Small intestine (tissue), 7 donors: ENCODE results near the gene NCOA3. TPM values are rescaled to one million over a fixed set of nuclear protein-coding genes. Genes with fewer than 3 reads are reported as not detected.
A peak's percentile ranks its signal among the peaks of the same experiment; 100 is the strongest.

Source experiments
- DNase-seq, 2 donors: peaks; one replicate each; pipeline versions ENCODE4 v3.0.0 to v3.0.0-alpha.2; 2013
- FAIRE-seq: peaks from 2 replicates; lab custom pipeline; 2012; peaks lifted over from hg19 to GRCh38; lab: Jason Lieb, UNC
- H3K27ac ChIP-seq, 3 donors: one replicate each; pipeline ENCODE4 v1.5.1; 2013; ENCODE audit warnings: low read length in 2 of 3, mild to moderate bottlenecking in 2 of 3, control low read depth in 1 of 3, inconsistent platforms in 1 of 3, low read depth in 1 of 3, moderate library complexity in 1 of 3
- H3K27me3 ChIP-seq, 3 donors: one replicate each; pipeline ENCODE4 v1.6.1; 2013; ENCODE audit warnings: low read length in 3 of 3, inconsistent platforms in 1 of 3; ENCODE audit not compliant: control insufficient read depth in 3 of 3, insufficient read depth in 3 of 3
- H3K36me3 ChIP-seq, 3 donors: one replicate each; pipeline ENCODE4 v1.6.1; 2013; ENCODE audit warnings: low read length in 3 of 3, inconsistent platforms in 1 of 3, low read depth in 1 of 3, mild to moderate bottlenecking in 1 of 3, moderate library complexity in 1 of 3; ENCODE audit not compliant: control insufficient read depth in 3 of 3, insufficient read depth in 2 of 3
- H3K4me1 ChIP-seq, 3 donors: one replicate each; pipeline ENCODE4 v1.6.1; 2013; ENCODE audit warnings: low read length in 2 of 3, inconsistent platforms in 1 of 3, low read depth in 1 of 3, mild to moderate bottlenecking in 1 of 3, moderate library complexity in 1 of 3; ENCODE audit not compliant: control insufficient read depth in 3 of 3, insufficient read depth in 2 of 3
- H3K4me3 ChIP-seq, 3 donors: one replicate each; pipeline ENCODE4 v1.5.1; 2013; ENCODE audit warnings: low read length in 3 of 3, control low read depth in 1 of 3, inconsistent platforms in 1 of 3, low read depth in 1 of 3, mild to moderate bottlenecking in 1 of 3, moderate library complexity in 1 of 3
- H3K9me3 ChIP-seq, 2 donors: one replicate each; pipeline ENCODE4 v1.6.1; 2013; ENCODE audit warnings: low read depth in 1 of 2, low read length in 1 of 2; ENCODE audit not compliant: control insufficient read depth in 2 of 2, insufficient read depth in 1 of 2
- WGBS, 3 donors: extraction: QIAGEN DNeasy Blood & Tissue Kit; methylation state at CpG; one replicate each; pipeline ENCODE4 v1.1.7; 2013; 5-methylcytosine and 5-hydroxymethylcytosine counted together
- polyA plus RNA-seq, 4 donors: library from polyadenylated mRNA; stranded (reverse) in 3 of 4; unstranded in 1 of 4; fragments of 200-250 nt in 3 of 4; fragments of 120-200 nt in 1 of 4; gene quantifications; one replicate each; pipeline versions ENCODE4 v1.2.1 to v1.2.3, GENCODE V29; 2013
- donor health status: healthy with polysubstance abuse.
- donor health status: control.
- donor health status: control.
- donor health status: Bipolar disorder and iron deficiency.
- donor health status: healthy.

NCOA3 gene
- polyA plus RNA-seq, 4 donors, result 3.4 to 14.9 (median 5.1) TPM

DNA sequence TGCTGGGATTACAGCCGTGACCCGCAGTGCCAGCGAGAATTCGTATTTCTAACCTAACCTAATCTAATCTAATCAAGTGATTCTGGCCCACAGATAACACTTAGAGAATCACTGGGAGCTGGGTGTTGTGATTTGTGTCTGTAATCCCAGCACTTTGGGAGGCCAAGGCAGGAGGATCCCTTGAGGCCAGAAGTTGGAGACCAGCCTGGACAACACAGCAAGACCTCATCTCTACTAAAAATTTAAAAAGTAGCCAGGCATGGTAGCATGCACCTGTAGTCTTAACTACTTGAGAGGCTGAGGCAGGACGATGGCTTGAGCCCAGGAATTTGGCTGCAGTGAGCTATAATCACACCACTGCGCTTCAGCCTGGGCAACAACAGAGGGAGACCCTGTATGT lies 21.4 kb upstream of the NCOA3 start:
- no peaks in the 10 kb centered on the region for H3K4me1 ChIP-seq
- DNase-seq (no peak), FAIRE-seq (no peak)
- no peaks in the 10 kb centered on the region for H3K27me3 ChIP-seq
- no peaks in the 10 kb centered on the region for H3K36me3 ChIP-seq
- WGBS, 3 donors, result 81 to 85% (median 83%) methylated on average over 6 of the region's 6 CpGs
- no peaks in the 10 kb centered on the region for H3K9me3 ChIP-seq
- H3K4me3 ChIP-seq, result no peak overlapping the region
- no peak overlapping the region for H3K27ac ChIP-seq

- no peaks in the 10 kb centered on the region for H3K9me3 ChIP-seq
- no peak overlapping the region for H3K4me3 ChIP-seq
- H3K36me3 ChIP-seq, result no peaks in the 10 kb centered on the region
- no peaks in the 10 kb centered on the region for H3K4me1 ChIP-seq
- FAIRE-seq (no peak), DNase-seq (no peak)
- H3K27ac ChIP-seq, result no peak overlapping the region
- no peaks in the 10 kb centered on the region for H3K27me3 ChIP-seq
Measured at GRCh38 chr20:47480705-47481104, 21.0 kb upstream of the NCOA3 start.

DNA sequence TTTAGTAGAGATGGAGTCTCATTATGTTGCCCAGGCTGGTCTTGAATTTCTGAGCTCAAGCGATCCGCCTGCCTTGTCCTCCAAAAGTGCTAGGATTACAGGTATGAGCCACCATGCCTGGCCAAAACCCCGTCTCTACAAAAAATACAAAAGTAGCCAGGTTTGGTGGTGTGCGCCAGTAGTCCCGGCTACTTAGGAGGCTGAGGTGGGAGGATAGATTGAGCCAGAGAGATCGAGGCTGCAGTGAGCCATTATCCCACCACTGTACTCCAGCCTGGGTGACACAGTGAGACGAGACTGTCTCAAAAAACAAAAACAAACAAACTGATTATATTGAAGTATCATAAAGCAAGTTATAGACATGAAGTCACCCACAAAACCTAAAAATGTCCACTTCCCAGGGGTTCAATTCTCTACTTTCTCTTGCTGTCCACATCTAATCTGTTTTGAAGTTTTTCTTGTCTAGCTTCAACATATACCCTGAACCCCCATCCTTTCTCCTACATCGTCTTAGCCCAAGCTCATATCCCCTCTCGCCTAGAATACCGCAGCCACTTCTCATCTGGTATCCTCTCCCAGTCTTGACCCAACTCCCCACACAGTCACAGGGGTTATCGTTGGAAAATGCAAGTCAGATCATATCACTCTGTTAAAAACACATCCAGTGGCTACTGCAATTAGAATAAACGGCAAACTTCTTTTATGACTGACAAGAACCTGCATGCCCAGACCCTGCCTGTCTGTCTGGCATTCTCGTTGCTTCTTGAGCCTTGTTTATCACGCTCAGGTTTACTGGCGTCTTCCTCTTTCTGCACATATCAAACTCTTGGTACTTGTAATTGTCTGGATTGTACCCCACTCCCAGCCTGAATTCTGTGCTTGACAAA lies 20.1 kb upstream of the NCOA3 start:
- no peak for DNase-seq
- FAIRE-seq, result no peak
- Histone ChIP-seq H3K9me3 (no peaks in the 10 kb centered on the region), H3K4me1 (no peaks in the 10 kb centered on the region), H3K27me3 (no peaks in the 10 kb centered on the region), H3K4me3 (no peak overlapping the region), H3K27ac (no peak overlapping the region), H3K36me3 (no peaks in the 10 kb centered on the region)
- WGBS, 3 donors, result 71 to 81% (median 81%) methylated on average over 15 of the region's 15 CpGs

DNA sequence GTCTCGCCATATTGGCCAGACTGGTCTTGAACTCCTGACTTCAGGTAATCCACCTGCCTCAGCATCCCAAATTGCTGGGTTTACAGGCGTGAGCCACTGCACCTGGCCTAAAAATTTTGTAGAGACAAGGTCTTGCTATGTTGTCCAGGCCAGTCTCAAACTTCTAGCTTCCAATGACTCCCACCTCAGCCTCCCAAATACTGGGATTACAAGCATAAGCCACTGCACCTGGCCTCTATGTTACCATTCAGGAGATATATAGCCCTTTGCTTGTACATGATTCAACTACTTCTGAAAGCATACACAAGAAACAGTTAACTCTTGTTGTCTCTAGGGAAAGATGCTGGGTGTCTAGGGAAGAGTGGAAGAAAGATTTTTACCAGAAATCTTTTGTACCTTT lies 19.0 kb upstream of the NCOA3 start:
- Histone ChIP-seq H3K27ac (no peak overlapping the region), H3K4me1 (no peaks in the 10 kb centered on the region), H3K27me3 (no peaks in the 10 kb centered on the region), H3K9me3 (no peaks in the 10 kb centered on the region), H3K36me3 (no peaks in the 10 kb centered on the region), H3K4me3 (no peak overlapping the region)
- DNase-seq, result no peak
- FAIRE-seq, result no peak
- WGBS, 3 donors, result 91 to 94% (median 93%) methylated on average over 2 of the region's 2 CpGs

DNA sequence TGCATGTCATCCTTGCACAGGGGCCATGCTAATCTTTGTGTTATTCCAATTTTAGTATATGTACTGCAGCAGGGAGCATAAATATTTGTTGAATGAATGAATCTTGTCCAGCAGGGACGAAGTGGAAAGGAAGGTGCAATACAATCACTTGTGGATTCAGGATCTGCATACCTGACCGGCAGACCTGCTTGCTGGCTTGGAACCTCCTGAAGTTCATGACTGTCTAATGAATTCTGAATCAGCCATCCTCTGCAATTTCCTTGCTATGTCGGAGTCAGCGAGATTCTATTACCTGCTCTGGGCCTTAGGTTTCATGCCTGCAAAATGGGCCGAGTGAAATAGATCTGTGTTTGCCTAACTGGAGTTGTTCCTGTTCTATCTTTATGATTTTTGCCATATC lies 17.4 kb upstream of the NCOA3 start:
- WGBS, 3 donors, result 85 to 94% (median 89%) methylated on average over 5 of the region's 5 CpGs
- Histone ChIP-seq H3K4me1 (no peaks in the 10 kb centered on the region), H3K36me3 (no peaks in the 10 kb centered on the region), H3K9me3 (no peaks in the 10 kb centered on the region), H3K27me3 (no peaks in the 10 kb centered on the region), H3K4me3 (no peak overlapping the region), H3K27ac (no peak overlapping the region)
- DNase-seq, result no peak
- no peak for FAIRE-seq

DNA sequence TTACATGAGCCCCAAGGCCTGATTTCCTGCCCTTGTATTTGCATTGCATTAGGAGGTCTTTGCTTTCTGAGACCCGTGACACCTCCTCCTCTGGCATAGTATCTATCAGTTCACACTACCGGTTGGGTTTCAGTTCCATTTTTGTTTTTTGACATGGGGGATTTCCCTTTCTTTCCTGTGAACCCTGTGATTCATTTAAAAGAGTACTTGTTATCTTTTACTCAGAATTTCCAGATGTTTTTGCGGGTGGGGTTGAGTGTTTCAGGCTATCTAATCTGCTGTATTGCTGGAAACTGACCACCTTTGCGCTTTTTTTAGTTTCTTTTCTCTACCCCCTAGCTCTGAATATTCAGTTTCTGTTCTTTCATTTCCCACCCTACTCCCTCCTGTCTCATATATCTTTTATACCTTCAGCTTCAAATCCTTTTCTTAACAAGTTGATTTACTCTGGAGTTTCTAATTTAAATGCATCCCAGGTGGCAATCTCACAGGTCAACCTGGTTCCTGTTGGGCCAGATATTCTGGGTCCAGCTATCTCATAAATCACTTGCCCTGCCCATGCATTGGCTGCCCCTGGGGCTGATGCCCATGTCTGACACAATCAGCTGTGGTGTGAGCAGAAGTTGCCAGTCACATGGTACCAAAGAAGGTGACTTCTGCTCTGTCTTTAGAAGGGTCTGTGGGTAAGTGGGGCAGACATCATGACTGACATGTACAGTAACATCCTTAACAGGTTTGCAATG lies 14.3 kb upstream of the NCOA3 start:
- peak in 1 of 2 donors; percentile 21 for DNase-seq
- H3K27ac ChIP-seq, result peak overlapping the region in 1 of 3 donors; percentile 73
- WGBS, 3 donors, result 20 to 24% (median 20%) methylated on average over 4 of the region's 4 CpGs

DNA sequence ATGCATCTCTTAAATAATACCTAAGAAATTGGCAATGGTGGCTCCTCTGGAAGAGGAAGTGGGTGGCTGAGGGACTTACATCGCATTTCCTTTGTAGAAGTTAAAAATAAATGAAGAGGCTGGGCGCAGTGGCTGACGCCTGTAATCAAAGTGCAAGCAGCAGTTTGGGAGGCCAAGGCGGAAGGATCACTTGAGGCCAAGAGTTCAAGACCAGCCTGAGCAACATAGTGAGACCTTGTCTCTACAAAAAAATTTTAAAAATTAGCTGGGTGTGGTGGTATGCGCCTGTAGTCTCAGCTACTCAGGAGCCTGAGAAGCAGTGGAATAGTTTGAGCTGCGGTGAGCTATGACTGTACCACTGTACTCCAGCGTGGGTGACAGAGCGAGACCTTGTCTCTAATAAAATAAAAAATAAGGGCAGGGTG lies 12.2 kb upstream of the NCOA3 start:
- DNase-seq, result peak in 1 of 2 donors; percentile 19

More for the DNA sequence above, 14.3 kb upstream of the NCOA3 start:
- Histone ChIP-seq H3K4me1 (no peaks in the 10 kb centered on the region), H3K4me3 (peak overlapping the region in 1 of 3 donors; percentile 5), H3K27me3 (no peaks in the 10 kb centered on the region), H3K9me3 (no peaks in the 10 kb centered on the region), H3K36me3 (no peaks in the 10 kb centered on the region)
- no peak for FAIRE-seq

GRCh38 chr20:47490795-47491194 lies 10.9 kb upstream of the NCOA3 start:
- peak overlapping the region in 1 of 3 donors; percentile 24 for H3K27ac ChIP-seq
- H3K4me1 ChIP-seq, result peaks cover 0 to 11% (median 0%) of the 10 kb centered on the region in 3 donors
- FAIRE-seq, result no peak
- H3K4me3 ChIP-seq, result no peak overlapping the region
- H3K9me3 ChIP-seq, result no peaks in the 10 kb centered on the region
- no peaks in the 10 kb centered on the region for H3K27me3 ChIP-seq
- no peaks in the 10 kb centered on the region for H3K36me3 ChIP-seq
- DNase-seq, result no peak
- WGBS, 3 donors, result 79 to 86% (median 84%) methylated on average over 2 of the region's 2 CpGs

More for the DNA sequence above, 12.2 kb upstream of the NCOA3 start:
- H3K4me1 ChIP-seq, result peaks cover 0 to 11% (median 0%) of the 10 kb centered on the region in 3 donors
- H3K27me3 ChIP-seq, result no peaks in the 10 kb centered on the region
- peak overlapping the region in 1 of 3 donors; percentile 85 for H3K27ac ChIP-seq
- H3K4me3 ChIP-seq, result no peak overlapping the region
- no peaks in the 10 kb centered on the region for H3K9me3 ChIP-seq
- WGBS, 3 donors, result 75 to 84% (median 76%) methylated on average over 8 of the region's 8 CpGs
- no peak for FAIRE-seq
- no peaks in the 10 kb centered on the region for H3K36me3 ChIP-seq
